H9 (cell line): ENCODE measurements around the gene DIPK1B. TPM values are rescaled to one million over a fixed set of nuclear protein-coding genes. Genes with fewer than 3 reads are reported as not detected.
A peak's percentile ranks its signal among the peaks of the same experiment; 100 is the strongest.

Experiments used
- DNase-seq: peaks from one replicate; pipeline ENCODE4 v3.0.0-alpha.2; 2017
- H2AFZ ChIP-seq: one replicate; pipeline ENCODE4 v1.6.1; 2013; ENCODE audit warnings: mild to moderate bottlenecking, low read length, control low read depth, moderate library complexity
- H2AK5ac ChIP-seq: 2 replicates; pipeline ENCODE4 v1.6.1; 2013; ENCODE audit warnings: low read length, control low read depth, mixed read lengths; ENCODE audit not compliant: insufficient read length
- H2BK120ac ChIP-seq: one replicate; pipeline ENCODE4 v1.6.1; 2013; ENCODE audit warnings: low read depth, mild to moderate bottlenecking, low read length, control low read depth, inconsistent platforms; ENCODE audit not compliant: poor library complexity, severe bottlenecking
- H2BK12ac ChIP-seq: 2 replicates; pipeline ENCODE4 v1.6.1; 2013; ENCODE audit warnings: low read length, control low read depth, mixed read lengths, low read depth; ENCODE audit not compliant: insufficient read length
- H2BK15ac ChIP-seq: 2 replicates; pipeline ENCODE4 v1.6.1; 2013; ENCODE audit warnings: low read depth, low read length, control low read depth
- H2BK20ac ChIP-seq: one replicate; pipeline ENCODE4 v1.6.1; 2013; ENCODE audit warnings: low read depth, mild to moderate bottlenecking, low read length, control low read depth, inconsistent platforms; ENCODE audit not compliant: poor library complexity, severe bottlenecking
- H2BK5ac ChIP-seq: 2 replicates; pipeline ENCODE4 v1.6.1; 2013; ENCODE audit warnings: low read length, control low read depth, mixed read lengths; ENCODE audit not compliant: insufficient read length
- H3K14ac ChIP-seq: 2 replicates; pipeline ENCODE4 v1.6.1; 2013; ENCODE audit warnings: low read length, control low read depth; ENCODE audit not compliant: insufficient read depth
- H3K18ac ChIP-seq: 2 replicates; pipeline ENCODE4 v1.6.1; 2013; ENCODE audit warnings: low read depth, mild to moderate bottlenecking, mixed read lengths, low read length, control low read depth; ENCODE audit not compliant: insufficient read length
- H3K23ac ChIP-seq: 2 replicates; pipeline ENCODE4 v1.6.1; 2013; ENCODE audit warnings: low read length, control low read depth, mixed read lengths, low read depth; ENCODE audit not compliant: insufficient read length
- H3K23me2 ChIP-seq: 2 replicates; pipeline ENCODE4 v1.6.1; 2013; ENCODE audit warnings: low read depth, mild to moderate bottlenecking, mixed read lengths, low read length, control low read depth; ENCODE audit not compliant: insufficient read length, poor library complexity, severe bottlenecking
- H3K27ac ChIP-seq: 2 replicates; pipeline ENCODE4 v1.5.1; 2013; ENCODE audit warnings: low read length, control low read depth, mixed read lengths, low read depth; ENCODE audit not compliant: insufficient read length
- H3K27me3 ChIP-seq: 2 replicates; pipeline ENCODE4 v1.6.1; 2013; ENCODE audit warnings: low read length, control low read depth, inconsistent platforms; ENCODE audit not compliant: insufficient read depth
- H3K4ac ChIP-seq: 2 replicates; pipeline ENCODE4 v1.6.1; 2013; ENCODE audit warnings: low read depth, mild to moderate bottlenecking, control low read depth, inconsistent platforms, low read length, moderate library complexity
- H3K4me1 ChIP-seq: 2 replicates; pipeline ENCODE4 v1.6.1; 2013; ENCODE audit warnings: low read length, control low read depth, inconsistent platforms; ENCODE audit not compliant: insufficient read depth
- H3K4me2 ChIP-seq: 2 replicates; pipeline ENCODE4 v1.6.1; 2013; ENCODE audit warnings: low read length, control low read depth, mixed read lengths; ENCODE audit not compliant: insufficient read length, insufficient read depth
- H3K56ac ChIP-seq: 2 replicates; pipeline ENCODE4 v1.6.1; 2013; ENCODE audit warnings: low read depth, mild to moderate bottlenecking, mixed read lengths, low read length, control low read depth; ENCODE audit not compliant: insufficient read length
- H3K79me1 ChIP-seq: 2 replicates; pipeline ENCODE4 v1.6.1; 2013; ENCODE audit warnings: low read depth, mild to moderate bottlenecking, moderate library complexity, low read length, control low read depth, inconsistent platforms; ENCODE audit not compliant: insufficient read depth, poor library complexity, severe bottlenecking
- H3K79me2 ChIP-seq: 2 replicates; pipeline ENCODE4 v1.6.1; 2013; ENCODE audit warnings: low read length, control low read depth, inconsistent platforms; ENCODE audit not compliant: insufficient read depth
- H3K9ac ChIP-seq: 2 replicates; pipeline ENCODE4 v1.6.1; 2013; ENCODE audit warnings: low read length, control low read depth, mixed read lengths; ENCODE audit not compliant: insufficient read length; ENCODE audit errors: extremely low read depth
- H3K9me3 ChIP-seq: one replicate; pipeline ENCODE4 v1.6.1; 2013; ENCODE audit warnings: low read depth, low read length, inconsistent platforms; ENCODE audit not compliant: control insufficient read depth
- H3T11ph ChIP-seq: one replicate; pipeline ENCODE4 v1.6.1; 2013; ENCODE audit warnings: mild to moderate bottlenecking, low read length, control low read depth, inconsistent platforms
- H4K20me1 ChIP-seq: one replicate; pipeline ENCODE4 v1.6.1; 2013; ENCODE audit not compliant: control insufficient read depth, insufficient read length, insufficient read depth
- H4K5ac ChIP-seq: 2 replicates; pipeline ENCODE4 v1.6.1; 2013; ENCODE audit warnings: low read depth, mild to moderate bottlenecking, mixed read lengths, low read length, control low read depth; ENCODE audit not compliant: insufficient read length
- H4K8ac ChIP-seq: replicated peaks from 2 replicates; pipeline ENCODE4 v1.6.1; 2013; ENCODE audit warnings: low read length, control low read depth, mixed read lengths, low read depth; ENCODE audit not compliant: insufficient read length
- H4K91ac ChIP-seq: 2 replicates; pipeline ENCODE4 v1.6.1; 2013; ENCODE audit warnings: low read depth, mild to moderate bottlenecking, moderate library complexity, mixed read lengths, low read length, control low read depth; ENCODE audit not compliant: insufficient read length
- H3K27ac Mint-ChIP-seq, 3 experiments: 2 replicates in 2 of 3; 3 replicates in 1 of 3; pipeline ENCODE4 v1.8.0; 2020 to 2021; ENCODE audit warnings: mixed read lengths in 3 of 3, mild to moderate bottlenecking in 1 of 3, moderate library complexity in 1 of 3
- H3K27me3 Mint-ChIP-seq: 2 replicates; pipeline ENCODE4 v1.8.0; 2021; ENCODE audit warnings: low read depth, mild to moderate bottlenecking, moderate library complexity, mixed read lengths
- H3K36me3 Mint-ChIP-seq, 3 experiments: 2 replicates in 2 of 3; 3 replicates in 1 of 3; pipeline ENCODE4 v1.8.0; 2020 to 2021; ENCODE audit warnings: low read depth in 3 of 3, mixed read lengths in 3 of 3; ENCODE audit not compliant: insufficient read depth in 1 of 3
- H3K4me1 Mint-ChIP-seq, 2 experiments: 2 replicates each; pipeline ENCODE4 v1.8.0; 2020; ENCODE audit warnings: mixed read lengths in 2 of 2
- H3K4me3 Mint-ChIP-seq, 2 experiments: 2 replicates in 1 of 2; 3 replicates in 1 of 2; pipeline ENCODE4 v1.8.0; 2020 to 2021; ENCODE audit warnings: mild to moderate bottlenecking in 2 of 2, mixed read lengths in 2 of 2, moderate library complexity in 1 of 2
- H3K9me3 Mint-ChIP-seq, 2 experiments: 2 replicates in 1 of 2; 3 replicates in 1 of 2; pipeline ENCODE4 v1.8.0; 2020; ENCODE audit warnings: mild to moderate bottlenecking in 2 of 2, mixed read lengths in 2 of 2, moderate library complexity in 1 of 2
- WGBS: extraction: QIAGEN DNeasy Blood & Tissue Kit; methylation state at CpG from one replicate; pipeline ENCODE4 v1.1.7; 2013; ENCODE audit warnings: missing lambda C conversion rate, low lambda C conversion rate, mixed read lengths; ENCODE audit not compliant: insufficient read length; ENCODE audit errors: extremely low coverage; 5-methylcytosine and 5-hydroxymethylcytosine counted together
- total RNA-seq: library from RNA; stranded (reverse); gene quantifications from 2 replicates; pipeline ENCODE4 v1.2.1, GENCODE V29; 2021
- TF ChIP-seq, protein P1 (sequence below): fragments of 200-600 bp; sonication (generic); conservative IDR thresholded peaks from 3 replicates; pipeline ENCODE4 v1.8.0; 2021; ENCODE audit warnings: antibody characterized with exemption, mild to moderate bottlenecking

Gene DIPK1B
- total RNA-seq, 1 experiment from 2014 or later = 40.3 TPM

- peaks cover 4% of the 10 kb centered on the region; the same call in 1 of the 2 replicates for H3K79me2 ChIP-seq
- no peaks in the 10 kb centered on the region; the same call in 1 of the 2 replicates for H3K4me1 ChIP-seq
- H3K27me3 ChIP-seq = no peaks in the 10 kb centered on the region
- no peak overlapping the region for H4K5ac ChIP-seq
- no peak overlapping the region for H3K4ac ChIP-seq
- H3K56ac ChIP-seq = no peak overlapping the region
- H2BK15ac ChIP-seq = no peak overlapping the region
- Mint-ChIP-seq H3K4me3 (no peak overlapping the region), H3K4me1 (peaks cover 3 to 11% of the 10 kb centered on the region in 2 experiments; a peak in 2 of 4 replicates), H3K9me3 (no peaks in the 10 kb centered on the region; a peak in 1 of 5 replicates), H3K27ac (peak overlapping the region in 1 of 3 experiments; percentile 49; a peak in 1 of 7 replicates), H3K36me3 (peaks cover 3 to 15% (median 6%) of the 10 kb centered on the region in 3 experiments; a peak in 5 of 7 replicates), H3K27me3 (no peaks in the 10 kb centered on the region; the same call in 1 of the 2 replicates)
- no peak overlapping the region for H2BK12ac ChIP-seq
- no peak overlapping the region for H2AK5ac ChIP-seq
- H2BK20ac ChIP-seq = no peak overlapping the region
- H3K18ac ChIP-seq = no peak overlapping the region
- H3K9me3 ChIP-seq = no peaks in the 10 kb centered on the region
- H3T11ph ChIP-seq = no peak overlapping the region
- no peak overlapping the region for H2BK5ac ChIP-seq
- TF ChIP-seq, protein P1, sequence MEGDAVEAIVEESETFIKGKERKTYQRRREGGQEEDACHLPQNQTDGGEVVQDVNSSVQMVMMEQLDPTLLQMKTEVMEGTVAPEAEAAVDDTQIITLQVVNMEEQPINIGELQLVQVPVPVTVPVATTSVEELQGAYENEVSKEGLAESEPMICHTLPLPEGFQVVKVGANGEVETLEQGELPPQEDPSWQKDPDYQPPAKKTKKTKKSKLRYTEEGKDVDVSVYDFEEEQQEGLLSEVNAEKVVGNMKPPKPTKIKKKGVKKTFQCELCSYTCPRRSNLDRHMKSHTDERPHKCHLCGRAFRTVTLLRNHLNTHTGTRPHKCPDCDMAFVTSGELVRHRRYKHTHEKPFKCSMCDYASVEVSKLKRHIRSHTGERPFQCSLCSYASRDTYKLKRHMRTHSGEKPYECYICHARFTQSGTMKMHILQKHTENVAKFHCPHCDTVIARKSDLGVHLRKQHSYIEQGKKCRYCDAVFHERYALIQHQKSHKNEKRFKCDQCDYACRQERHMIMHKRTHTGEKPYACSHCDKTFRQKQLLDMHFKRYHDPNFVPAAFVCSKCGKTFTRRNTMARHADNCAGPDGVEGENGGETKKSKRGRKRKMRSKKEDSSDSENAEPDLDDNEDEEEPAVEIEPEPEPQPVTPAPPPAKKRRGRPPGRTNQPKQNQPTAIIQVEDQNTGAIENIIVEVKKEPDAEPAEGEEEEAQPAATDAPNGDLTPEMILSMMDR = no peak
- no peak overlapping the region for H4K8ac ChIP-seq
- no peak overlapping the region for H3K27ac ChIP-seq
- H3K14ac ChIP-seq = no peak overlapping the region; the same call in 1 of the 2 replicates
- WGBS = no CpG with 5 or more reads among the region's 20 CpGs
- no peak overlapping the region for H3K9ac ChIP-seq
- no peak for DNase-seq
- H2AFZ ChIP-seq = no peak overlapping the region
- peaks cover 8% of the 10 kb centered on the region for H3K79me1 ChIP-seq
- no peak overlapping the region for H4K91ac ChIP-seq
- no peak overlapping the region for H3K4me2 ChIP-seq
- H4K20me1 ChIP-seq = no peaks in the 10 kb centered on the region
- H2BK120ac ChIP-seq = no peak overlapping the region
- no peak overlapping the region for H3K23ac ChIP-seq
- H3K23me2 ChIP-seq = no peaks in the 10 kb centered on the region
Observed at GRCh38 chr9:136718345-136719194, 6.2 kb downstream of the DIPK1B start.
